GM23338 (cell line): ENCODE data around the gene GRM3.
A peak's percentile ranks its signal among the peaks of the same experiment; 100 is the strongest.
"Not testable (repeated sequence)": the region's sequence is repeated elsewhere in the genome, so short reads cannot be mapped to it uniquely, and the experiment has no call there.

Source experiments
- CTCF ChIP-seq, 2 experiments: fragments of 200-600 bp in 1 of 2; sonication (generic) in 1 of 2; conservative IDR thresholded peaks; 2 replicates each; pipeline versions ENCODE4 v1.5.1 to v1.6.1; 2016 to 2017; ENCODE audit warnings: antibody characterized with exemption in 2 of 2, low read depth in 2 of 2, mild to moderate bottlenecking in 2 of 2, moderate library complexity in 1 of 2
- REST ChIP-seq: IDR thresholded peaks from one replicate; pipeline ENCODE4 v1.6.1; 2018; ENCODE audit warnings: antibody characterized with exemption; ENCODE audit not compliant: unreplicated experiment

DNA sequence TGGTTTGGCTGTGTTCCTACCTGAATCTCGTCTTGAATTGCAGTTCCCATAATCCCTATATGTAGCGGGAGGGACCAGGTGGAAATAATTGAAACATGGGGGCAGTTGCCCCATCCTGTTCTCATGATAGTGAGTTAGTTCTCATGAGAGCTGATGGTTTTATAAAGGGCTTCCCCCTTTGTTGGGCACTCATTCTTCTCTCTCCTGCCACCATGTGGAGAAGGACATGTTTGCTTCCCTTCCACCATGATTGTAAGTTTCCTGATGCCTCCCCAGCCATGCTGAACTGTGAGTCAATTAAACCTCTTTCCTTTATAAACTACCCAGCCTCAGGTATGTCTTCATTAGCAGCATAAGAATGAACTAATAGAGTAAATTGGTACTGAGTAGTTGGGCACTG, 28.0 kb upstream of the GRM3 start:
- peak; percentile 50 to 55 for TF ChIP-seq CTCF (conservative IDR thresholded peaks at IDR 0.05; ENCODE audit: low read depth in 2 of 2)
- not testable (repeated sequence) for TF ChIP-seq REST
